SK-N-DZ (cell line): ENCODE results near the gene ZNF850. TPM values are rescaled to one million over a fixed set of nuclear protein-coding genes. Genes with fewer than 3 reads are reported as not detected.
"Not testable (repeated sequence)": the region's sequence is repeated elsewhere in the genome, so short reads cannot be mapped to it uniquely, and the experiment has no call there.

ENCODE experiments used
- DNase-seq: peaks from one replicate; pipeline ENCODE4 v3.0.0-alpha.2; 2015; ENCODE audit warnings: low spot score
- polyA plus RNA-seq, 2 experiments: library from polyadenylated mRNA; depleted of rRNA; stranded (reverse); fragments of >200 nt; gene quantifications; 2 replicates each; pipeline ENCODE4 v1.2.3, GENCODE V29; 2014

Gene ZNF850
- polyA plus RNA-seq (2014; cell fraction: cytosol; rRNA removed) = 8.0 and 10.6 TPM in 2 replicates
- 2.9 TPM in 2 replicates for polyA plus RNA-seq (2014; cell fraction: nucleus; rRNA removed)

DNA sequence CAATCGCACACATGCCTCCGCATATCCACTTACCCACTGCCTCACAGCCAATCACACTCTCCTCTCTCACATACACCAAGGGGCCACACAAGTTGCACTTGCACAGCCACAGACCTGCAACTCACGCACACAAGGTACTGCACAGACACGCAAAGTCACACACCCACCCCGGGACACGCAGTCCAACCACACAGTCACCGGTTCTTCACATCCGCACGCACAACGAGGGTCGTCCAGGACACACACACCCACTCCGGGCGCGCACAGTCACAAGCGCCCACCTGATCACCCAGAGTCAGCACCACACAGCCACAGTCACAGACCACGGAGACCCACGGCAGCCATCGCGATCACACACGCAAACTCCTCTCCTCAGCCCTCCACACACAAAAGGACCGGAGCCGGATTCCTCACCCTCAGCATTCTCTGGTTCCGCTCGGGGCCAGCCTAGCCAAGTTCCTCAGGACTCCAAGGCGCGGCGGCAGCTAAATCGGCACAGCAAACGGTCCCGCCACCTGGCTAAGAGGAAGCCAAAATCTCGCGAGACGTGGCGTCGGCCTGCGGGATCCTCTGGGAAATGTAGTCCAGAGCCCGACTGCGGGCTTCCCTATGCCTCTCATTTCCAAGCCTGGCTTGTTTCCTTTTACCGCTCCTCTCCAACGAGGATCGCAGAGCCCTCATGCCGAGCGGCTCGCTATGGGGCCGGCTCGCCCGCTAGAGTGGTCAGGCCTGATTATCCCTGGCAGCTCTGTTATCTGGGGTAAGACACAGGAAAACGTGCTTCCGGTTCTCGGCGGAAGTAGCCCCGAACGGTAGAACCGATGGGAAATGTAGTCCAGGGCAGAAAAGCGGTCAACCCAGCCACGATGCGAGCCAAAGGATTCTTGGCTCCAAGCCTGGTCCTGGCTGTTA, at the start of gene ZNF850:
TSS of gene ZNF850 (minus strand) at position 497 of the 912 bp plus-strand sequence. CDS start 10,201 bp downstream, outside the sequence.
- peak; percentile 94 for DNase-seq

DNA sequence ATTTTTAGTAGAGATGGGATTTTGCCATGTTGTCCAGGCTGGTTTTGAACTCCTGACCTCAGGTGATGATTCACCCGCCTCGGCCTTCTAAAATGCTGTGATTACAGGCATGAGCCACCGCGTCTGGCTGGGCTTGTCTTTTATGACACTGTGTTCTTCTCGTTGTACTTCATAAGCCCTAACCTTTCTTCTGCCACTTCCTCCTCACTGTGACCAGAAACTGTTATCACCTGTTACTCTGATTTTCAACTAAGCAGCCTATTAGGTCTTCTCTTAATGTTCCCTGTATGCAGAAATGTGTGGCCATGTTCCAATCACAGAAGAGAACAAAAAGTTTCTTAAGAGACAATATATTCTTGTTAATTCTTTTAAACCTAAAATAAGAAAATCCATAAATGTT, 49.2 kb upstream of the ZNF850 start:
- DNase-seq = no peak

DNA sequence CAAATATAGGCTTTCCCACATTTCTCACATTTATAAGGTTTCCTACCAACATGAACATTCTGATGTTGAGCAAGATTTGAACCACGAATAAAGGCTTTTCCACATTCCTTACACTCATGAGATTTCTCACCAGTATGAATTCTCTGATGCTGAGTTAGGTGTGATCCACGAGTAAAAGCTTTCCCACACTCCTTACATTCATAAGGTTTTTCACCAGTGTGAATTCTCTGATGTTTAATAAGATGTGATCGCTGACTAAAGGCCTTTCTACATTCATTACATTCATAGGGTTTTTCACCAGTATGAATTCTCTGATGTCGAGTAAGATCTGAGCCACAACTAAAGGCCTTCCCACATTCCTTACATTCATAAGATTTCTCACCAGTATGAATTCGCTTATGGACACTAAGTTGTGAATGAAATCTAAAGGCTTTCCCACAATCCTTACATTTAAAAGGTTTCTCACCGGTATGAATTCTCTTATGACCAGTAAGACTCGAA, 46.6 kb upstream of the ZNF850 start:
- DNase-seq = no peak

DNA sequence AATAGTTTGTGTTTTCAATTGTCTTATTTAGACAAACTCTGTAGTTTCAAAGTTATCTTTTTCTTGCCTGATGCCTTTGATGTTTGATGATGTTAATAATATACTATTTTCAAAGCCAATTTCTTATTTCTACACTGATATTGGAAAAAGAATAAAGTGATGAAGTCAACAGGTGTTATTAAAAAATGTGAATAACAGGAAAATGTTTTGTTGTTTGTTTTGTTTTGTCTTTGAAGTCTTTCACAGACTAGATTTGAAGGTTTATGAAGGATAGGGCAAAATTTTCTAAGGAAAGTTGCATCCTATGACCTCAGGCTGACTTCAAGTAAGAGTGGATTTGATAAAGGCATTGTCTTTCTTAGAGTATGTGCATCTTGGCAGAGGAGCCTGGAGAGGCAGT, 34.4 kb upstream of the ZNF850 start:
- DNase-seq = no peak

DNA sequence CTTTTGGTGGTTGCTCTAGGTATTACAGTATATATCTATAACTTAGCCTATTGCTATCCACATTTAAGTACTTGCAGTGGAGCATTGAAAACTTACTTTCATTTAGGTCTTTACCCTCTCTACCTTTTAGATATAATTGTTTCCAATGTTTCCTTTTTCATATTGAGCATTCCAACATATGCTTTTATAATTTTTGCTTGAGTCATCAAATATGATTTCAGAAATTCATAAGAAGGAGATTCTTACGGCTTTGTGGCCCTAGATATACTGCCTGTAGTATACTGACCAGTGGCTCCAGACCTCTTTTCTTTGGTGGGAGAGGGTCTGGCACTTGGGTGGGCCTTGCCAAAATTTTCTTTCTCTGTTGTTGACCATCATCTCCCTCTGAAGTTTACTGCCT, 32.8 kb upstream of the ZNF850 start:
- DNase-seq = no peak

DNA sequence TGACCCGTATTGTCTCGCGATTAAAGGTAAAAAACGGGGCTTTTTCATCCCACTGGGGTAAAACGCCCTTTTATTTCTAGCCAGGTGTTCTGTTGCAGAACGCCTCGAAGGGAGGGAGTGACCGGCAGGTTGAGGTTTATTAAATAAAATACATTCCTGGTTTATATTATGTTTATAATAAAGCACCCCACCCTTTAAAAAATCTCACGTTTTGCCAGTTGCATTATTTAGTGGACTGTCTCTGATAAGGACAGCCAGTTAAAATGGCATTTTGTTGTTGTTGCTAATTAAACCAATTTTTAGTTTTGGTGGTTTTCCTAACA, 25.1 kb upstream of the ZNF850 start:
- DNase-seq = no peak

DNA sequence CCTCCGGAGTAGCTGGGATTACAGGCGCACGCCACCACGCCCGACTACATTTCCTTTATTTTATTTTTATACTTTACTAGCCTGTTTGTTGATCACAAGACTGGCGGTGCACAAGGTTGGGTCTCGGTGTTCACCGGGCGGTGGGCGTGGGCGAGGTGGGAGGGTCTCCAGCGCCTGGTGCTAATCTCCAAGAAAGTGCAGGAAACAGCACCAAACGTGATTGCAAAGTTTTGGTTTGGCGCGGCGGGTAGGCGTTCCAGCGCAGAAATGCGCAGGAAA, 24.0 kb upstream of the ZNF850 start:
- DNase-seq = no peak

DNA sequence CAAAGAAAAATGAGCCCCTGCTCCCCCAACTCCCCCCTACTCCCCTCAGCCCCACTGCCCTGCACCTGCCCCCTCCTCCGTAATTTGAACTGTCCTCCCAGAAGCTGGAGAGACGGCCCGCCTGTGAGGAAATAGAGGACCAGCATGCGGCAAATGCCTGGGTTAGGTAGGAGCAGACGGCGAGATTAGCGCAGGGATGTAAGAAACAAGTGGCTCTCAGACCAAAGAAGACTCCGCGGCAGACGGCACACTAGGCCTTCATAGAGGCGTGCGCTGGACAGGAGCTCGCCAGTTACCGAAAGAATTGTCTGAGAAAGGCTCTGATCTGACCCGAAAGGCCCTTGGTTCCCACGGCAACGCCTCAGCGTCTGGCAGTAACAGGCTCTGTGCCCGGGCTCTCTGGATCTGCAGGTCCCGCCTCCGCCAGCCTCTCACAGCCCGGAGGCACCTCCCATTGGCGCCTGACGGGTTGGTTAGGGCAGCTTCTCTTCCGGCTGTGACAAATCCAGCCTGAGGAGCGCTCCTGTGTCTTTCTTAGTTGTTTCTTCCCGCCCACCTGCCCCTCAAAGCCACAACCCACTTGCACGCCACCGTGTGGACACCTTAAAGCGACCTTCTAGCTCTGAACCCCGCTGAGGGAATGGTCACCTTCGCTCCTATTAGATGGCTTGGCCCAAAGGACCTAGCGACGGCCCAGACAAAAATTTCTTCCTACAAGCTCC, 19.0 kb upstream of the ZNF850 start:
- DNase-seq = peak; percentile 84

DNA sequence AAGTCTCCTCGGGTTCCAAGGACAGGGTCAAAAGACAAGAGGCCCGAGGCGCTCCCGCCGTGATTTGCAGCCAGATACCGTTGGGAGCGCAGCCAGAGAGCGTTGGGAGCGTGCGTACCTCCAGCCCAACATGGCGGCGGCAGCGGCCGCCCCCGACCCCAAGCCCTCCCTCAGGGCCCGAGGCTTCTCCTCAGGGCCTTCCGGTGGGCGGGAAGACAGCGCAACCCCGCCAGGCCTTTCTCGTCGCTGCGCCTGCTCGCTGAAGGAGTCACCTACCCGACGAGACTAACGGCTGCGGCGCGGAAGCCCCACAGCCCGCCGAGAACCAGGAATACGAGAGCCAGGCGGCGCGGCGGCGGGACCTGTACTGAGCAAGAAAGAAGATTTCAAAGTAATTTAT, 3.2 kb upstream of the ZNF850 start:
- DNase-seq = no peak

DNA sequence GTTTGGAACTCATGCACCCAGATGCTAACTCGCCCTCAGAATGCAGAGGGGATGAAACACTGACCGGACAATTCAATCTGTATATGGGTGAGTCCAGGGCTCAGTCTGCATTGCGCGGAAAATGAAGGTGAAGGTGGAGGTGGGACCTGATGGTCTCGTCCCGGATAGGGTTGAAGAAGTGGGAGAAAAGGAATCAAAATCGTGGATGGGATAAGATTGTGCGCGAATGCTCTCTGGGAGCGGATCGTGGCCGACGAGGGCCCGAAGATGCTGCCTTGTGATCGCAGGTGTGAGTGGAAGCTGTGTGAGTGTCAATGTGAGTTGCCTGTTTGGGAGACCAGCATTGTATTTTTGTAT, 594 bp upstream of the ZNF850 start:
- DNase-seq = no peak

DNA sequence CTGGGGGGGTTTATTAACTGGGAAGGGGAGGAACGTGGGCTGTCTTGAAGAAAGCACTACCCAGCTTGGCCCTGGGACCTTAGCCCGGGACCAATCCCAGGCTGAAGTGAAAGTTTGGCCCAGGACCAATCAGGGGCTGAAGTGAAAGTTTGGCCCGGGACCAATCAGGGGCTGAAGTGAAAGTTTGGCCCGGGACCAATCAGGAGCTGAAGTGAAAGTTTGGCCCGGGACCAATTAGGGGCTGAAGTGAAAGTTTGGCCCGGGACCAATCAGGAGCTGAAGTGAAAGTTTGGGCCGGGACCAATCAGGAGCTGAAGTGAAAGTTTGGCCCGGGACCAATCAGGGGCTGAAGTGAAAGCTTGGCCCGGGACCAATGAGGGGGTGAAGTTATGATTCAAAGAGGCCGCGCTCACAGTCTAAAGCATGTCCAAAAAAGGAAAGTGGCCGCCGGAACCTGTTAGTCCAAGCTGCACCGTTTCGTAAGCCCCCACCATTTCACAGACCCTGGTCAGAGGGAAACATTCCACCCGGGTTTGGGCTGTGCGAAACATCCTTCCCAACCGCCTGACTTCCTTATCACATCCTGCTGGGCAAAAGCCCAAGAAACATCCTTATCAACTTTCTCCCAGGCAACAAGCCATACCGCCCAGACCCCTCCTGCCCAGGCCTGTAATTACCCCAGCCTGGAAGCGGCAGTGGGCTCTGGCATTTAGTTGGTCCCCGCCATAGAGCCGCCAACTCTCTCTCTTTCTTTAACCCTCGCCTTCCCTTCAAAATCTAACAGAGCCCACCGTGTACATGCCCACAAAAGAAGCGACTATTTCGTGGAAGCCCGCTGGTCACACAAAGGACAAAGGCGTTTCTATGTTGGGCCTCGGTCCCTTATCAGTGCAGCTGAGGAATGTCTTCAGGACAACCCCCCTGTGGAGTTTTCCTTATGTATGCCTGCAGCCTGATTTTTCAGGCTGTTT, 1.1 kb downstream of the ZNF850 start:
- peak; percentile 73 for DNase-seq

DNA sequence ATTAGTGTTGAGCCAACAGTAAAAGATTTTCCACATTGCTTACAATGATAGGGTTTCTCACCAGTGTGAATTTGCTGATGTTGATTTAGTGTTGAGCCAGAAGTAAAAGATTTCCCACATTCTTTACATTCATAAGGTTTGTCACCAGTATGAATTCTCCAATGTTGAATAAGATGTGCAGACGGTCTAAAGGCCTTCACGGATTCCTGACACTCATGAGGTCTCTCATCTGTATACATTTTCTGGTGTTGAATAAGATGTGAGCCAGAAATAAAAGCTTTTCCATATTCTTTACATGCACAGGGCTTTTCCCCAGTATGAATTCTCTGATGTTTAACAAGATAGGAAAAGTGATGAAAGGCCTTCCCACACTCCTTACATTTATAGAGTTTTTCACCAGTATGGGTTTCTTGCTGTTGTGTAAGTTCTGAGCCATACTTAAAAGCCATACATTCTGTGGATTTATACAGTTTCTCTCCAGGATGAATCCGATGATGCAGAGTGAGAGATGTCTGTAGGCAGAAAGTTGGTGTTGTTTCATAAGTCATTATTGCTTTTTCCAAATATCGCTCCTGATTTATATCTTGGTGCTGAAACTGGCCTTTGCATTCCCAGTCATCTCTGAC, 22.4 kb downstream of the ZNF850 start:
- DNase-seq = no peak

DNA sequence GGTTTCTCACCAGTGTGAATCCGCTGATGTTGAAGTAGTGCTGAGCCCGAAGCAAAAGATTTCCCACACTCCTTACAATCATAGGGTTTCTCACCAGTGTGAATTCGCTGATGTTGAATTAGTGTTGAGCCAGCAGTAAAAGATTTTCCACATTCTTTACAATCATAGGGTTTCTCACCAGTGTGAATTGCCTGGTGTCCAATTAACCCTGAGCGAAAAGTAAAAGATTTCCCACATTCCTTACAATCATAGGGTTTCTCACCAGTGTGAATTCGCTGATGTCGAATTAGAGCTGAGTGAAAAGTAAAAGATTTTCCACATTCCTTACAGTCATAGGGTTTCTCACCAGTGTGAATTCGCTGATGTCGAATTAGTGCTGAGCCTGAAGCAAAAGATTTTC, 23.0 kb downstream of the ZNF850 start:
- not testable (repeated sequence) for DNase-seq

DNA sequence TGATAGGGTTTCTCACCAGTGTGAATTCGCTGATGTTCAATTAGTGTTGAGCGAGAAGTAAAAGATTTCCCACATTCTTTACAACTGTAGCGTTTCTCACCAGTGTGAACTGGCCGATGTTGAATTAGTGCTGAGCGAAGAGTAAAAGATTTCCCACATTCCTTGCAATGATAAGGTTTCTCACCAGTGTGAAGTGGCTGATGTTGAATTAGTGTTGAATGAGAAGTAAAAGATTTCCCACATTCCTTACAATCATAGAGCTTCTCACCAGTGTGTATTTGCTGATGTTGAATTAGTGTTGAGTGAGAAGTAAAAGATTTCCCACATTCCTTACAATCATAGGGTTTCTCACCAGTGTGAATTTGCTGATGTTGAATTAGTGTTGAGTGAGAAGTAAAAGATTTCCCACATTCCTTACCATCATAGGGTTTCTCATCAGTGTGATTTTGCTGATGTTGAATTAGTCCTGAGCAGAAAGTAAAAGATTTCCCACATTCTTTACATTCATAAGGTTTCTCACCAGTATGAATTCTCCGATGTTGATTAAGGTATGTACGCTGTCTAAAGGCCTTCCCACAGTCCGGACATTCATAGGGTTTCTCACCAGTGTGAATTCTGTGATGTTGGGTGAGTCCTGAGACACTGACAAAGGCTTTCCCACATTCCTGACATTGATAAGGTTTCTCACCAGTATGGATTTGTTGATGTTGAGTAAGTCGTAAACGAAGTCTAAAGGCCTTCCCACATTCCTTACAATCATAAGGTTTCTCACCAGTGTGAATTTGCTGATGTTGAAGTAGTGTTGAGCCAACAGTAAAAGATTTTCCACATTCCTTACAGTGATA, 24.0 kb downstream of the ZNF850 start:
- DNase-seq = no peak

DNA sequence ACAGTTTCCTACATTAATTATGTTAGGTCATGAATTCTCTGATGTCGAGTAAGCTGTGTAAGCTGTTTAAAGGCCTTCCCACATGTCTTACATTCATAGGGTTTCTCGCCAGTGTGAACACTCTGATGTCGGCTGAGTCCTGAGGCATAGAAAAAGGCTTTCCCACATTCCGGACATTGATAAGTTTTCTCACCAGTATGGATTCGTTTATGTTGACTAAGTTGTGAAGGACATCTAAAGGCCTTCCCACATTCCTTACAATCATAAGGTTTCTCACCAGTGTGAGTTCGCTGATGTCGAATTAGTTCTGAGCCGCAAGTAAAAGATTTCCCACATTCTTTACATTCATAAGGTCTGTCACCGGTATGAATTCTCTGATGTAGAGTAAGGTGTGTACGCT, 24.9 kb downstream of the ZNF850 start:
- DNase-seq = no peak

DNA sequence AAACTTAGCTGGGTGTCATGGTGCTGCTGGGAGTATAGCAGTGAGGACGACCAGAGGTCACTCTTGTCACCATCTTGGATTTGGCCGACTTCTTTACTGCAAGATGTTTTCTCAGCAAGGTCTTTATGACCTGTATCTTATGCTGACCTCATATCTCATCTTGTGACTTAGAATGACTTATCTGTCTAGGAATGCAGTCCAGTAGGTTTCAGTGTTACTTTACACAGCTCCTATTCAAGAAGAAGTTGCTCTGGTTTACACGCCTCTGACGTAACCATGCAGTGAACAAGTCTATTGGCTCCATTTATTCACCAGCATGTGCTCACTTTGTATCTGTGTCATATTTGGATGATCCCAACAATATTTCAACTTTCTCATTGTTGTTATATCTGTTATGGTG, 26.7 kb downstream of the ZNF850 start:
- no peak for DNase-seq

DNA sequence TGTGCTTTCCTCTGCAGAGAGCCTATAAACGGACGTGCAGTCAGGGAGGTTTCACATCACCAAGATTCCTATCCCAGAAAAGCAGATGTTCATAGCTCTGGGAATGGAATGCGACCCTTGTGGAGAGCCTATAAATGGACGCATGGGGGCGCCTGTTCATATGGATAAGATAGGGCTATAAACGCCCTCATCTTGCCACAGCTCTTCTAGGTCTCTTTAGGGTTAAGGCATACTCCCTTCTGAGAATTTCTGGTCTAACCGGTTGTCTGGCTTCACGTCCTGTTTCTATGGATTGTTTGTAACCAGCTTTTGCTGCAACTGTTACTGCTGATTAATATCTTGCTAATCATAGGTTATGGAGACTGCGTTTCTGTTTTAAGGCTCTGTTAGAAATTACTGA, 36.4 kb downstream of the ZNF850 start:
- DNase-seq = not testable (repeated sequence)

DNA sequence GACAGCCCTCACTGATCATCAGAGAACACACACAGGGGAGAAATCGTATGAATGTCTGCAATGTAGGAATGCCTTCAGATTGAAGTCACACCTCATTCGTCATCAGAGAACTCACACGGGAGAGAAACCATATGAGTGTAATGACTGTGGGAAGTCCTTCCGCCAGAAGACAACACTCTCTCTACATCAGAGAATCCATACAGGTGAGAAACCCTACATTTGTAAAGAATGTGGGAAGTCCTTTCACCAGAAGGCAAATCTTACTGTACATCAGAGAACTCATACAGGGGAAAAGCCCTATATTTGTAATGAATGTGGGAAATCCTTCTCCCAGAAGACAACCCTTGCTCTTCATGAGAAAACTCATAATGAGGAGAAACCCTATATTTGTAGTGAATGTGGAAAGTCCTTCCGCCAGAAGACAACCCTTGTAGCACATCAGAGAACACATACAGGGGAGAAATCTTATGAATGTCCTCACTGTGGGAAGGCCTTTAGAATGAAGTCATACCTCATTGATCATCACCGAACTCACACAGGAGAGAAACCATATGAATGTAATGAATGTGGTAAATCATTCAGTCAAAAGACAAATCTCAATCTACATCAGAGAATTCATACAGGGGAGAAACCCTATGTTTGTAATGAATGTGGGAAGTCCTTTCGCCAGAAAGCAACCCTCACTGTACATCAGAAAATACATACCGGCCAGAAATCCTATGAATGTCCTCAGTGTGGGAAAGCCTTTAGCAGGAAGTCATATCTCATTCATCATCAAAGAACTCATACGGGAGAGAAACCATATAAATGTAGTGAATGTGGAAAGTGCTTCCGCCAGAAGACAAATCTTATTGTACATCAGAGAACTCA, 52.7 kb downstream of the ZNF850 start:
- DNase-seq = no peak

DNA sequence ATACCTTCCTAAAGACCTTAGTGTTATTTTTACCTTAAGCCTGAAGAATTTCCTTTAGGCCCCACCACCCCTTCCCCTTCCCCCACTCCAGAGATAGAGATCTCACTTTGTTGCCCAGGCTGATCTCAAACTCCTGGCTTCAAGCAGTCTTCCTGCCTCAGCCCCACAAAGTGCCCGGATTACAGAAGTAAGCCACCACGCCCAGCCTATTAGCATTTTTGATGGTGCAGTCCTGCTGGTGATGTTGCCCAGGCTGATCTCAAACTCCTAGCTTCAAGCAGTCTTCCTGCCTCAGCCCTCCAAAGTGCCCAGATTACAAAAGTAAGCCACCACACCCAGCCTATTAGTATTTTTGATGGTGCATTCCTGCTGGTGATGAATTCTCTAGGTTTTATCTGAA, 63.2 kb downstream of the ZNF850 start:
- no peak for DNase-seq
